WTC11 (cell line): ENCODE measurements around the gene TAF8. TPM values are rescaled to one million over a fixed set of nuclear protein-coding genes. Genes with fewer than 3 reads are reported as not detected.

Experiments used
- ATAC-seq: fragments of 200-7000 bp; cut with Tn5 transposase; 2 replicates; pipeline ENCODE4 v1.10.0; 2021; ENCODE audit warnings: mild to moderate bottlenecking, moderate library complexity
- CTCF ChIA-PET: fragments of 300-600 bp; sonication (Branson Sonifier 250); formaldehyde crosslinking; loops from one replicate; lab custom pipeline; 2021; ENCODE audit warnings: antibody characterized with exemption; lab: Charles Lee
- POLR2A ChIA-PET: fragments of 350-600 bp; sonication (Branson Sonifier 250); formaldehyde crosslinking; loops from one replicate; lab custom pipeline; 2021; ENCODE audit warnings: antibody characterized with exemption; lab: Charles Lee
- DNase-seq: peaks from one replicate; pipeline ENCODE4 v3.0.0; 2021; ENCODE audit warnings: low spot score
- H3K27ac Mint-ChIP-seq: 2 replicates; pipeline ENCODE4 v1.8.0; 2021; ENCODE audit warnings: mixed read lengths
- H3K27me3 Mint-ChIP-seq: 2 replicates; pipeline ENCODE4 v1.8.0; 2021; ENCODE audit warnings: low read depth, mild to moderate bottlenecking, moderate library complexity, mixed read lengths
- H3K36me3 Mint-ChIP-seq: 2 replicates; pipeline ENCODE4 v1.8.0; 2021; ENCODE audit warnings: mixed read lengths
- H3K4me1 Mint-ChIP-seq: 2 replicates; pipeline ENCODE4 v1.8.0; 2022; ENCODE audit warnings: mixed read lengths
- H3K4me3 Mint-ChIP-seq: 2 replicates; pipeline ENCODE4 v1.8.0; 2021; ENCODE audit warnings: mild to moderate bottlenecking, moderate library complexity, mixed read lengths
- H3K9me3 Mint-ChIP-seq: 2 replicates; pipeline ENCODE4 v1.8.0; 2021; ENCODE audit warnings: mixed read lengths
- ARID4B ChIP-seq: sonication (generic); formaldehyde crosslinking; IDR thresholded peaks from 2 replicates; pipeline ENCODE4 v1.8.0; 2023; ENCODE audit warnings: missing genetic modification reagents, mild to moderate bottlenecking, borderline replicate concordance
- ATF3 ChIP-seq: sonication (generic); formaldehyde crosslinking; conservative IDR thresholded peaks from 2 replicates; pipeline ENCODE4 v1.8.1; 2022; ENCODE audit warnings: mild to moderate bottlenecking, missing genetic modification reagents
- E2F4 ChIP-seq: sonication (generic); formaldehyde crosslinking; IDR thresholded peaks from 2 replicates; pipeline ENCODE4 v1.8.1; 2022; ENCODE audit warnings: low read depth, mild to moderate bottlenecking, moderate library complexity, missing genetic modification reagents, borderline replicate concordance
- ELF4 ChIP-seq: sonication (generic); formaldehyde crosslinking; IDR thresholded peaks from 2 replicates; pipeline ENCODE4 v1.8.1; 2022; ENCODE audit warnings: low read depth, mild to moderate bottlenecking, moderate library complexity, missing genetic modification reagents
- FOXP4 ChIP-seq: sonication (generic); formaldehyde crosslinking; IDR thresholded peaks from 2 replicates; pipeline ENCODE4 v1.8.0; 2022; ENCODE audit warnings: mild to moderate bottlenecking, missing genetic modification reagents
- GRHL2 ChIP-seq: fragments of 250-450 bp; sonication (Bioruptor Pico); IDR thresholded peaks from 2 replicates; pipeline ENCODE4 v1.8.0; 2022; ENCODE audit warnings: mild to moderate bottlenecking, moderate library complexity; ENCODE audit not compliant: insufficient replicate concordance, severe bottlenecking
- HMGXB4 ChIP-seq: sonication (generic); formaldehyde crosslinking; IDR thresholded peaks from 2 replicates; pipeline ENCODE4 v1.8.1; 2023; ENCODE audit warnings: mild to moderate bottlenecking, moderate library complexity, missing genetic modification reagents
- JUN ChIP-seq: sonication (generic); formaldehyde crosslinking; IDR thresholded peaks from 2 replicates; pipeline ENCODE4 v1.8.0; 2023; ENCODE audit warnings: mild to moderate bottlenecking, missing genetic modification reagents
- KAT7 ChIP-seq: sonication (generic); formaldehyde crosslinking; IDR thresholded peaks from 2 replicates; pipeline ENCODE4 v1.8.1; 2023; ENCODE audit warnings: missing genetic modification reagents, mild to moderate bottlenecking, borderline replicate concordance
- NFE2L1 ChIP-seq: sonication (generic); formaldehyde crosslinking; IDR thresholded peaks from 2 replicates; pipeline ENCODE4 v1.8.1; 2023; ENCODE audit warnings: missing genetic modification reagents
- PRDM15 ChIP-seq: sonication (generic); formaldehyde crosslinking; IDR thresholded peaks from 2 replicates; pipeline ENCODE4 v1.8.0; 2022; ENCODE audit warnings: missing genetic modification reagents
- RELA ChIP-seq: sonication (generic); formaldehyde crosslinking; IDR thresholded peaks from 2 replicates; pipeline ENCODE4 v1.8.1; 2022; ENCODE audit warnings: missing genetic modification reagents, mild to moderate bottlenecking, borderline replicate concordance
- RORB ChIP-seq: fragments of 250-450 bp; sonication (Bioruptor Pico); IDR thresholded peaks from 2 replicates; pipeline ENCODE4 v1.9.0; 2021; ENCODE audit warnings: mild to moderate bottlenecking
- SP1 ChIP-seq: sonication (generic); formaldehyde crosslinking; conservative IDR thresholded peaks from 2 replicates; pipeline ENCODE4 v1.8.1; 2022; ENCODE audit warnings: missing genetic modification reagents
- TEAD1 ChIP-seq: sonication (generic); formaldehyde crosslinking; IDR thresholded peaks from 2 replicates; pipeline ENCODE4 v1.8.0; 2022; ENCODE audit warnings: mild to moderate bottlenecking, missing genetic modification reagents
- ZNF219 ChIP-seq: sonication (generic); formaldehyde crosslinking; IDR thresholded peaks from 2 replicates; pipeline ENCODE4 v1.8.0; 2023; ENCODE audit warnings: missing genetic modification reagents, mild to moderate bottlenecking, borderline replicate concordance
- ZNF396 ChIP-seq: fragments of 250-450 bp; sonication (Bioruptor Pico); IDR thresholded peaks from 2 replicates; pipeline ENCODE4 v1.8.0; 2021; ENCODE audit warnings: mild to moderate bottlenecking, moderate library complexity, borderline replicate concordance
- ZNF423 ChIP-seq: fragments of 250-450 bp; sonication (Bioruptor Pico); IDR thresholded peaks from 2 replicates; pipeline ENCODE4 v2.1.2; 2022; ENCODE audit warnings: mild to moderate bottlenecking, moderate library complexity
- total RNA-seq: library from RNA; stranded (reverse); gene quantifications from 3 replicates; pipeline ENCODE4 v1.2.3, GENCODE V29; 2021
- TF ChIP-seq, protein P1 (sequence below): fragments of 200-600 bp; IDR thresholded peaks from 2 replicates; pipeline ENCODE4 v1.8.0; 2022; ENCODE audit warnings: antibody characterized with exemption

TAF8 gene
- total RNA-seq, 1 experiment from 2014 or later, result 31.0 TPM

- TF ChIP-seq ARID4B (CRISPR knock-in tag) (no peak), JUN (no peak), ATF3 (CRISPR knock-in tag) (no peak), ELF4 (CRISPR knock-in tag) (no peak), RORB (CRISPR knock-in tag) (no peak), RELA (CRISPR knock-in tag) (no peak)
Observed at GRCh38 chr6:42103753-42104094, 53.4 kb downstream of the TAF8 start (continued).

DNA sequence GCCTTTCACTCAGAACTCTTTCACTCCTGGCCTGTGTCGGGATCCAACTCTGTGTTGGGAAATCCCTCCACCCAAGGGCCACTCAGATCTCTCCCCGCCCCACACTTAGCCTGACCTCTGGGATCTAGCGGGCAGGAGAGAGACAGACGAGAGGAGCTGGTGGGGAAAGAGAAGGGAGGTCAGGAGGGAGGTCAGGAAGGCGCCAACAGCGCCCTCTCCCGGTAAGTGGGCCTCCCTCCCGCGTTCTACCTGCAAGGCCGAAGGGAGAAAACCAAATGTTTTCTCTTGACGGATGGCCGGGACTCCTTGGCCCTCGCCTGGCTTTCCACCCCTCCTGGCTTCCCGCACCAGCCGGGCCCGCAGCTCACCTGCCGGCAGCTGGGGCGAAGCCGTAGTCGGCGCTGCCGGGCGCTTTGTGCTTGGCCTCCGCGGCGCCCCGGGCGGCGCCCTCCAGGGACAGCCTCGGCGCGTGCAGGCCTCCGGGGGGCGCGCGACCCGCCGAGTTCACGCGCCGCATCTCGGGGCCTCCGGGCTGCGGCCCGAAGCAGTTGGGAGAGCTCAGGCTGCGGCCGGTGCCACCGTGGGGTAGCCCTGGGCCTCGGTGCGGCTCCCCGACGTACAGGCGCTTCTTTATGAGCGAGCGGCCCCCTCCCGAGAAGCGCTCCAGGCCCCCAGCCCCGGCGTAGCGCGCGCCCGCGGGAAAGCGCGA, 53.9 kb downstream of the TAF8 start:
- H3K27ac Mint-ChIP-seq, result peak overlapping the region; percentile 57
- H3K9me3 Mint-ChIP-seq, result no peaks in the 10 kb centered on the region
- H3K27me3 Mint-ChIP-seq, result peaks cover 9% of the 10 kb centered on the region
- peak; percentile 85 for DNase-seq
- H3K4me3 Mint-ChIP-seq, result peak overlapping the region; percentile 51
- ChIA-PET CTCF (interaction anchor here (0.6 to 4.5 kb wide), 61 partner anchors 9 to 686 kb away, joined by 3 to 127 read pairs (median 5); partner anchors contain the start of genes BYSL, C6orf132, CCND3 and FRS3), POLR2A (interaction anchor here (0.6 to 2.1 kb wide), 4 partner anchors 33 to 210 kb away, joined by 3 to 5 read pairs (median 4); partner anchors contain the start of gene C6orf132)
- H3K4me1 Mint-ChIP-seq, result peaks cover 25% of the 10 kb centered on the region
- peaks cover 36% of the 10 kb centered on the region for H3K36me3 Mint-ChIP-seq
- ATAC-seq, result peak; percentile 72
- TF ChIP-seq, protein P1, sequence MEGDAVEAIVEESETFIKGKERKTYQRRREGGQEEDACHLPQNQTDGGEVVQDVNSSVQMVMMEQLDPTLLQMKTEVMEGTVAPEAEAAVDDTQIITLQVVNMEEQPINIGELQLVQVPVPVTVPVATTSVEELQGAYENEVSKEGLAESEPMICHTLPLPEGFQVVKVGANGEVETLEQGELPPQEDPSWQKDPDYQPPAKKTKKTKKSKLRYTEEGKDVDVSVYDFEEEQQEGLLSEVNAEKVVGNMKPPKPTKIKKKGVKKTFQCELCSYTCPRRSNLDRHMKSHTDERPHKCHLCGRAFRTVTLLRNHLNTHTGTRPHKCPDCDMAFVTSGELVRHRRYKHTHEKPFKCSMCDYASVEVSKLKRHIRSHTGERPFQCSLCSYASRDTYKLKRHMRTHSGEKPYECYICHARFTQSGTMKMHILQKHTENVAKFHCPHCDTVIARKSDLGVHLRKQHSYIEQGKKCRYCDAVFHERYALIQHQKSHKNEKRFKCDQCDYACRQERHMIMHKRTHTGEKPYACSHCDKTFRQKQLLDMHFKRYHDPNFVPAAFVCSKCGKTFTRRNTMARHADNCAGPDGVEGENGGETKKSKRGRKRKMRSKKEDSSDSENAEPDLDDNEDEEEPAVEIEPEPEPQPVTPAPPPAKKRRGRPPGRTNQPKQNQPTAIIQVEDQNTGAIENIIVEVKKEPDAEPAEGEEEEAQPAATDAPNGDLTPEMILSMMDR, result peak; percentile 91
- TF ChIP-seq ZNF423 (CRISPR knock-in tag) (peak; percentile 89), TEAD1 (CRISPR knock-in tag) (0 out of 2 replicates have a peak, but pooled peaks have one; percentile 58), ZNF219 (CRISPR knock-in tag) (peak; percentile 76; the same call in 1 of the 2 replicates), NFE2L1 (CRISPR knock-in tag) (no peak), FOXP4 (CRISPR knock-in tag) (0 out of 2 replicates have a peak, but pooled peaks have one; percentile 25), PRDM15 (CRISPR knock-in tag) (0 out of 2 replicates have a peak, but pooled peaks have one; percentile 24), SP1 (CRISPR knock-in tag) (peak; percentile 32; the same call in 1 of the 2 replicates), ZNF396 (CRISPR knock-in tag) (no peak), E2F4 (CRISPR knock-in tag) (no peak), JUN (peak; percentile 58; the same call in 1 of the 2 replicates), HMGXB4 (CRISPR knock-in tag) (0 out of 2 replicates have a peak, but pooled peaks have one; percentile 72), GRHL2 (CRISPR knock-in tag) (no peak), KAT7 (CRISPR knock-in tag) (0 out of 2 replicates have a peak, but pooled peaks have one; percentile 51)
